Activated CD4-positive, CD25-positive, alpha-beta regulatory T cell (primary cell): ENCODE measurements around the gene CDC14A.

Experiments
- DNase-seq, 4 experiments: peaks; one replicate each; lab custom pipeline; 2025; lab: John Stamatoyannopoulos, UW

CDC14A gene

DNA sequence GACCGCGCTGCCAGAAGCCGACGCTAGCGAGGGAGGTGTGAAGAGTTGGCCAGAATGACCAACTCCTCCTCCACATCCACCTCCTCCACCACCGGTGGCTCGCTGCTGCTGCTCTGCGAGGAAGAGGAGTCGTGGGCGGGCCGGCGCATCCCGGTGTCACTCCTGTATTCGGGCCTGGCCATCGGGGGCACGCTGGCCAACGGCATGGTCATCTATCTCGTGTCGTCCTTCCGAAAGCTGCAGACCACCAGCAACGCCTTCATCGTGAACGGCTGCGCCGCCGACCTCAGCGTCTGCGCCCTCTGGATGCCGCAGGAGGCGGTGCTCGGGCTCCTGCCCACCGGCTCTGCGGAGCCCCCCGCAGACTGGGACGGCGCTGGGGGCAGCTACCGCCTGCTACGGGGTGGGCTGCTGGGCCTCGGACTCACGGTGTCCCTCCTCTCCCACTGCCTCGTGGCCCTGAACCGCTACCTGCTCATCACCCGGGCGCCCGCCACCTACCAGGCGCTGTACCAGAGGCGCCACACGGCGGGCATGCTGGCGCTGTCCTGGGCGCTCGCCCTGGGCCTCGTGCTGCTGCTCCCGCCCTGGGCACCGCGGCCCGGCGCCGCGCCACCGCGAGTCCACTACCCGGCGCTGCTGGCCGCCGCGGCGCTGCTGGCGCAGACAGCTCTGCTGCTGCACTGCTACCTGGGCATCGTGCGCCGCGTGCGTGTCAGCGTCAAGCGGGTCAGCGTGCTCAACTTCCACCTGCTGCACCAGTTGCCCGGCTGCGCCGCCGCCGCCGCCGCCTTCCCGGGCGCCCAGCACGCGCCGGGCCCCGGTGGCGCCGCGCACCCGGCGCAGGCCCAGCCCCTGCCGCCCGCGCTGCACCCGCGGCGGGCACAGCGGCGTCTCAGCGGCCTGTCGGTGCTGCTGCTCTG lies 186.9 kb downstream of the CDC14A start:
- no peak for DNase-seq

DNA sequence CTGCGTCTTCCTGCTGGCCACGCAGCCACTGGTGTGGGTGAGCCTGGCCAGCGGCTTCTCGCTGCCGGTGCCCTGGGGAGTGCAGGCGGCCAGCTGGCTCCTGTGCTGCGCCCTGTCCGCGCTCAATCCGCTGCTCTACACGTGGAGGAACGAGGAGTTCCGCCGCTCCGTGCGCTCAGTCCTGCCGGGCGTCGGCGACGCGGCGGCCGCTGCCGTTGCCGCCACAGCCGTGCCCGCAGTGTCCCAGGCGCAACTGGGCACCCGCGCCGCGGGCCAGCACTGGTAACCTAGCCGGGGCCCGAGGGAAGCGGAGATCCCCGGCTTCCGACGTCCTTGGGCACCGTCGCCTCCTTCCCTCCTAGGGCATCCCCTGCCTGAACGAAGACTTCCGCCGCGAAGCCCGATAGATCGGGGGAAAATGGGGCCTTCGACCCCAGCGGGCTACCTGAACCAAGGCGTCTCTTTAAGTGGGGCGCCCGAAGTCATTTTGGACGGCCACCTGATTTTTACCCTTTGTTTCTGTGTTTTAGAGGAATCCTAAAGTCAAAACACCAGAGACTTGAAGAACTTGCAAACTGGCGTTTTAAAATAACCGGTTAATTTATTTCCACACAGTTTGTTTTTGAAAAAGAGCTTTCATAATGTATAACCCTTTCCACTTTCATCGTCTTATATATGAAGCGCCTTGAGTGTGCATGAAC lies 187.7 kb downstream of the CDC14A start:
- DNase-seq, result no peak

DNA sequence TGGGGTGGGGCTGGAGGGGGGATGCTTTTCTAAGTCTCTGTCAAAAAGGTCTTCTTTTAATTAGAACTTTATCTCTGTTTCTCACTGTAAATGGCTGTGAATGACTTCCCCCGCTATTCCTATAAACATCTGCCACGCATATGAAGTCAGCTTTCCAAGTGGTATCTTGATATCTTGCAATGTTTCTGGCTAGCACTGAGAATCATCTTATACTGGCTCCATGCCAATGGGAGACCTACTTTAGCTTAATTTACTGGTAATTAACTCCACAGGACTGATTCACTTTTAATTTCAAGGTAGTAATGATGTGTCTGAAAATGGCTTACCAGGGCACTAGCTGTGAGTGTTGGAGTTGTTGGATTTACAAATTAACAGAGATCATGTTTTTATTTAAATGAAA lies 190.0 kb downstream of the CDC14A start:
- DNase-seq, result no peak

DNA sequence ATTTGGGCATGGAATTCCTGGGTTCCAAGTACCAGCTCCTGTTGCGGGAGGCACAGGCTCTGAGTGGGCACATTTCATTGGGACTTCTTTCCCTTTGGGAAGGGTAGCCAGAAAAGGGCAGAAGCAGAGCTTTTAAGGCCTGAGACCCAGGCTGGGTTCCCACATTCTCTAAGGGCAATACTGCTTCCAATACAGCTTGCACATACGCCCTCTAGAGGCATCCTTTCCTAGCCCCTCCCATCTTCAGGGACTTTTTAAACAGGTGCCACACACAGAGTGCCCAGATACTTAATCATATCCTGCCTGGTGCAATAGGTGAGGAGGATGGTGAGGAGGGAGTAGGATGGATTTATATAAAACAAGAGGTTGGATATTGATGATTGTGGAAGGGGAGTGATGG lies 191.3 kb downstream of the CDC14A start:
- DNase-seq, result no peak

DNA sequence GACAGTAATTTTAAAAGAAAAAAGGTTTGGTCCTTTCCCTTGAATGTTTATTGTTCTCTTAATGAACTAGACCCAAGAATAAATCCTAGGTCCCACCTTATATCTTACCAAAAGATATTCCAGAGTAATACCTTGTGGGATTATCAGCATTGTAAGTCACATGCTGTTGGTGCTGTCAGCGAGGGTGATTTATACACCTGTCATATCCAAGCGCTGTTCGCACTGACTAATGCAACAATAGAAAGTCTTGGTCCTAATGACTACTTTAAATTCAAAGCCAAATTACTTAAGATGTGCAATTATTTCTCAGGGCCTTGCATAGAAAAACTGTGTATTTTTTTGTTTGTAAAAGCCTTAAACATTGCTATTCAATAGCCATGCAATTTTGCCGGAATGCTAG lies 192.5 kb downstream of the CDC14A start:
- no peak for DNase-seq

DNA sequence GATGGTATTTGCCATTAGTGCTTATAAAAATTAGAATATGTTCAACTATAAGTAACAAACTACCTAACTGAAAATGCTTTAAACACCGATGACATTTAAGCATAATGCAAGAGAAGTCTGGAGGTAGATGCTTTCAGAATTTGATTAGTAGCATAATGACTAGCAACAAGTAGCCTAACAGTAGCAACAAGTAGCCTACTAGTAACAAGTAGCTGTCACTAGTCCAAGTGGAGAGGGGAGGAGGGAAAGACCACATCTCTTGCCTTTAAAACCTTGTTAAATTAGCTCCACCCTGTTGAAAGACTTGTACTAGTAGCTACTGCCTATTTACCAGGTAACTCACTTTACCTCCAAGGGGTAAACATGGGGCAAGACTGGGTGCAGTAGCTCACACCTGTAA lies 193.5 kb downstream of the CDC14A start:
- no peak for DNase-seq

DNA sequence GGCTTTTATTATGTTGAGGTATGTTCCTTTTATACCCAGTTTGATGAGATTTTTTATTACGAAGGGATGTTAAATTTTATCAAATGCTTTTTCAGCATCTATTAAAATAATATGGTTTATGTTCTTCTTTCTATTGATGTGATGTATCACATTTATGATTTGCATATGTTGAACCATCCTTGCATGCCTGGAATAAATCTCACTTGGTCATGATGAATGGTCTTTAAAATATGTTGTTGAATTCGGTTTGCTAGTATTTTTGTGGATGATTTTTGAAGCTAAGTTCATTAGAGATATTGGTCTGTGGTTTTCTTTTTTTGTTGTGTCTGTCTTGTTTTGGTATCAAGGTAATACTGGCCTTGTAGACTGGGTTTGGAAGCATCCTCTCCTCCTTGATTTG lies 199.7 kb downstream of the CDC14A start:
- DNase-seq, result no peak

DNA sequence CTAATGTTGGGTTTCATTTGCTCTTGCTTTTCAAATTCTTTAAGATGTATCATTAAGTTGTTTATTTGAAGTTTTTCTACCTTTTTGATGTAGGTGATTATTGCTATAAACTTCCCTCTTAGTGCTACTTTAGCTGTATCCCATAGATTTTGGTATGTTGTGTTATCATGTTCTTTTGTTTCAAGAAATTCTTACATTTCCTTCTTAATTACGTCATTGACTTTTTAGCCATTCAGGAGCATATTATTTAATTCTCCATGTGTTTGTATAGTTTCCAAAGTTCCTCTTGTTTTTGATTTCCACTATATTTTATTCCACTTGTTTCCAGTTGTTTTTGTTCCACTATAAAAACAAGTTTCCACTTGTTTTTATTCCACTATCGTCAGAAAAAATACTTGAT lies 200.6 kb downstream of the CDC14A start:
- DNase-seq, result no peak

DNA sequence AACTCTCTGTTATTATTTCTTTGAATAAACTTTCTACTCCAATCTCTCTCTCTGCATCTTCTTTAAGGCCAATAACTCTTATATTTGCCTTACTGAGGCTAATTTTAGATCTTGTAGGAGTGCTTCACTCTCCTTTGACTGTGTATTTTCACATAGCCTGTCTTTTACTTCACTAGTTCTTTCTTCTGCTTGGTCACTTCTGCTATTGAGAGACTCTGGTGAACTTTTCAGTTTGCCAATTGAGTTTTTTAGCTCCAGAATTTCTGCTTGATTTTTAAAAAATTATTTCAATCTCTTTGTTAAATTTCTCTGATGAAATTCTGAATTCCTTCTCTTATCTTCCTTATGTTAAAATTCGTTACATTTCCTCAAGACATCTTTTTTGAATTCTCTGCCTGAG lies 203.9 kb downstream of the CDC14A start:
- DNase-seq, result no peak

DNA sequence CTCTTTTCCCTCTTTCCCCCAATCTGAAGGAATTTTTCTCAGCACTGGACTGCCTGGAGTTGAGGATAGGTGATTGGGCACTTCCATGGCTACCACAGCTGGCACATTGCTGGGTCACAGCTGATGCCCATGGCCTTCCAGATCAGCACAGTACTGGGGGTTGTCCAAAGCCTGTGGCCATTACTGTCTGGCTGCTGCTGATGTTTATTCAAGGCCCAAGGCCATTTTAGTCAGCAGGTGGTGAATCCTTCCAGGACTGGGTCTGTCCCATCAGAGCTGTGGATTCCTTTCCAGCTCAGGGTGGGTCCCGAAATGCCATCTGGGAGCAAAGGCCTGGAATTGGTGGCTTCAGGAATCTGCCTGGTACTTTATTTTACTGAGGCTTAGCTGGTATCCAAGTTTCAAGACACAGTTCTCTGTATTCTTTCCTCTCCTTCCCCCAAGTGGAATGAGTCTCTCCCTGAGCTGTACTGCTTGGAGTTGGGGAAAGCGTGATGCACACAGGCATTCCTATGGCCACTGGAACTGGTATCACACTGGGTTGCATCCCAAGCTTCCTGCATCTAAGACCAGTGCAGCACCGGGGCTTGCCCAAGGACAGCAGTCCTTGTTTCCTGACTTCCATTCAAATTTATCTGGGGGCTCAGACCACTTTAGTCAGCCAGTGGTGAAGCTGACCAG lies 204.8 kb downstream of the CDC14A start:
- DNase-seq, result no peak

DNA sequence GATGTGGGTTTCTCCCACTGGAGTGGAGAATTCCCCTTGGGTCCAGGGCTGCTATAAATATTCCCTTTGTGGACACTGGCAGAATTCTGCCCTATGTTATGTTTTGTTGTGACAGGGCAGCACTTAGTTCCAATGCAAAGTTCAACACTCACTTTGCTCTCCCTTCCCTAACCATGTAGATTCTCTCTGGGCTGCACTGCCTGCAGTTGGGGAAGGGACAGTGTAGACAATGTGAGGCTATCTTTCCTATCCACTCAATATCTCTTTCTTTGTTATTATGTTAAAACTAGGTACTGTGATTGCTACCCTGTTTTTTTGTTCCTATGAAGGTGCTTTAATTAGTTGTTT lies 205.3 kb downstream of the CDC14A start:
- DNase-seq, result no peak

DNA sequence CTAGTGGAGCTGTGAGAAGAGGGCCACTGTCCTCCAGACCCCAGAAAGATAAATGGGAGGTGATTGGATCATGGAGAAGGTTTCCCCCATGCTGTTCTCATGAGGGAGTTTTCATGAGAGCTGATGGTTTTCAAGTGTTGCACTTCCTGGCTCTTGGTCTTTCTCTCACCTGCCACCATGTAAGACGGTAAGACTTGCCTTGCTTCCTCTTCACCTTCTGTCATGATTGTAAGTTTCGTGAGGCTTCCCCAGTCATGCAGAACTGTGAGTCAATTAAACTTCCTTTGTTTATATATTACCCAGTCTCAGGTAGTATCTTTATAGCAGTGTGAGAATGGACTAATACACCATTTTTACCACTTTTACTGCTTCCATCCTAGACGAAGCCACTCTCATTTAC lies 213.2 kb downstream of the CDC14A start:
- no peak for DNase-seq

DNA sequence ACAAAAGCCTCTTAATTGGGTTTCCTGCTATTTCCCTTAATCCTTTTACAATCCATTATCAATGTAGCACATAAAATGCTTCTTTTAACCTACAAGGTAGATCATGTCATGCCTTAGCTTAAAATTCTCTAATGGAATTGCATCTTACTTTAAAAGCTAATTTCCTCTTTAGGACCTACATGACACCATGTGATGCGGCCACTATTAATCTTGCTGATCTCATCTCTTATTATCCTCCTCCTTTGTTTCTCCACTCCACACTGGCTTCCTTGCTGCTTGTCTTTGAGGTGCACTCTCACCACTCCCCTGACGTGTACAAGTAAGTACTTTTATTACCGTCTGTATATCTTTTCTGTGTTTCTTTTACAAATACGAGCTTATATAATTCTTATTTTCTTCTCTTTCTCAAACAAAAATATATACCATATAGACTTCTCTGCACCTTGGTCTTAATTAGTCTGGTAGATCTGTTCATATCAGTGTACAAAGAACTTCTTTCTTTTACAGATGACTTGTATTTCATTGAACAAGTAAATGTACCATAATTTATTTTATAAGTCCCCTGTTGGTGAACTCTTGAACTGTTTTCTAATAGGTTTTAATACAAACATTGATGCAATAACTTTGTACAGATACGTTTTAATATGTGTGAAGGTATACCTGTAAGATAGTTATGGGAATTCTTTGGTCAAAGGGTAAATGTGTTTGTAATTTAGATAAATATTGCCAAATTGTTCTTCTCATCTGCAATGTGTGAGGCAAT lies 213.8 kb downstream of the CDC14A start:
- DNase-seq, result no peak

DNA sequence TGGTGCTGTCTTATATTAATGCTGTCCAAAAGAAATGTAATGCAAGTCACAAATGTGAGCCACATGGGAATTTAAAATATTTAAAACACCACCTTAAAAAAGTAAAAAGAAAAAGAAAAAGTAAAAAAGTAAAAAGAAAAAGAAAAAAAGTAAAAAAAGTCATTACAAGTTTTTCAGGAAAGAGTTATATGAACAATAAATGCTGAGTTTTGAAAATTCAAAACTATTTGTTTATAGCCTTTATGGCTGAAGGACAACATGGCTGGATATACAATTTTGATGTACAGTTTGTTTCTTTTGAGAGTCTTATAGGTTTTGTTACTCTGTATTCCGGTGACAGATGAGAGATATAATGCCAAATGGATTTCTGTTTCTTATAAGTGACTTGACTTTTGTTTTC lies 214.8 kb downstream of the CDC14A start:
- DNase-seq, result no peak
